ENCODE results near the gene NEGR1.

- TF ChIP-seq POLR2AphosphoS5 (IDR thresholded peaks at IDR 0.05; ENCODE audit: insufficient read depth, low read depth, low read length): no peak
- TF ChIP-seq POLR2A (IDR thresholded peaks at IDR 0.05; ENCODE audit: low read depth, low read length): no peak
Measured at GRCh38 chr1:71882226-71882625, 400.1 kb downstream of the NEGR1 start.
